CD14-positive monocyte (primary cell): ENCODE data around the gene LILRA5. TPM values are rescaled to one million over a fixed set of nuclear protein-coding genes. Genes with fewer than 3 reads are reported as not detected.
"Not testable (repeated sequence)": the region's sequence is repeated elsewhere in the genome, so short reads cannot be mapped to it uniquely, and the experiment has no call there.

ENCODE experiments used
- DNase-seq, 3 donors: peaks; one replicate each; pipeline ENCODE4 v3.0.0-alpha.2; 2011 to 2022
- H2AFZ ChIP-seq: 2 replicates; pipeline ENCODE4 v1.6.0; 2012; ENCODE audit warnings: mild to moderate bottlenecking, low read depth, low read length, inconsistent platforms; ENCODE audit not compliant: insufficient read depth, poor library complexity, severe bottlenecking
- H3K27ac ChIP-seq, 2 donors: 1 replicate in 1 of 2; 2 replicates in 1 of 2; pipeline ENCODE4 v1.5.1; 2012 to 2013; ENCODE audit warnings: low read length in 2 of 2, control low read depth in 1 of 2, inconsistent platforms in 1 of 2, low read depth in 1 of 2, mild to moderate bottlenecking in 1 of 2
- H3K27me3 ChIP-seq, 2 donors: one replicate each; pipeline versions ENCODE4 v1.6.0 to v1.6.1; 2011 to 2013; ENCODE audit warnings: low read length in 2 of 2; ENCODE audit not compliant: control insufficient read depth in 2 of 2, insufficient read depth in 2 of 2
- H3K36me3 ChIP-seq, 2 donors: replicated peaks in 1 of 2; 1 replicate in 1 of 2; 2 replicates in 1 of 2; pipeline versions ENCODE4 v1.5.1 to v1.6.1; 2012 to 2013; ENCODE audit warnings: low read length in 2 of 2, control low read depth in 1 of 2, inconsistent platforms in 1 of 2, mild to moderate bottlenecking in 1 of 2; ENCODE audit not compliant: insufficient read depth in 2 of 2, control insufficient read depth in 1 of 2
- H3K4me1 ChIP-seq, 2 donors: 1 replicate in 1 of 2; 2 replicates in 1 of 2; pipeline versions ENCODE4 v1.5.1 to v1.6.1; 2012 to 2013; ENCODE audit warnings: low read length in 2 of 2, control low read depth in 1 of 2, inconsistent platforms in 1 of 2, mild to moderate bottlenecking in 1 of 2, moderate library complexity in 1 of 2; ENCODE audit not compliant: insufficient read depth in 2 of 2, control insufficient read depth in 1 of 2
- H3K4me2 ChIP-seq: replicated peaks from 2 replicates; pipeline ENCODE3; 2012; ENCODE audit warnings: low read length, moderate library complexity, mild to moderate bottlenecking; ENCODE audit not compliant: poor library complexity, severe bottlenecking; ENCODE audit errors: extremely low read depth
- H3K4me3 ChIP-seq, 3 experiments: fragments of 200-600 bp in 1 of 3; sonication (generic) in 1 of 3; replicated peaks in 1 of 3; 1 replicate in 2 of 3; 2 replicates in 1 of 3; pipeline ENCODE4 v1.5.1; 2011 to 2013; ENCODE audit warnings: low read length in 3 of 3, mild to moderate bottlenecking in 3 of 3, control low read depth in 2 of 3, low read depth in 2 of 3, inconsistent platforms in 1 of 3, moderate library complexity in 1 of 3
- H3K79me2 ChIP-seq: 2 replicates; pipeline ENCODE4 v1.6.0; 2012; ENCODE audit warnings: mild to moderate bottlenecking, control low read depth, inconsistent platforms, low read length, moderate library complexity; ENCODE audit not compliant: insufficient read depth
- H3K9ac ChIP-seq: 2 replicates; pipeline ENCODE4 v1.6.0; 2017; ENCODE audit warnings: low read length, mild to moderate bottlenecking; ENCODE audit not compliant: insufficient read depth, poor library complexity, severe bottlenecking
- H3K9me3 ChIP-seq, 2 donors: replicated peaks in 1 of 2; 1 replicate in 1 of 2; 2 replicates in 1 of 2; pipeline versions ENCODE4 v1.5.1 to v1.6.1; 2012 to 2013; ENCODE audit warnings: low read length in 2 of 2, control low read depth in 1 of 2; ENCODE audit not compliant: control insufficient read depth in 1 of 2, insufficient read depth in 1 of 2
- H4K20me1 ChIP-seq: 2 replicates; pipeline ENCODE4 v1.6.0; 2012; ENCODE audit warnings: mild to moderate bottlenecking, low read length, control low read depth, moderate library complexity; ENCODE audit not compliant: insufficient read depth
- H3K27ac Mint-ChIP-seq, 7 donors: one replicate each; pipeline ENCODE4 v1.8.0; 2020; ENCODE audit warnings: mild to moderate bottlenecking in 7 of 7, mixed read lengths in 7 of 7, moderate library complexity in 6 of 7, inconsistent platforms in 2 of 7
- H3K27me3 Mint-ChIP-seq, 3 donors: one replicate each; pipeline ENCODE4 v1.8.0; 2021 to 2022; ENCODE audit warnings: low read depth in 3 of 3, mild to moderate bottlenecking in 3 of 3, mixed read lengths in 3 of 3, moderate library complexity in 3 of 3, inconsistent platforms in 1 of 3
- H3K36me3 Mint-ChIP-seq, 2 donors: one replicate each; pipeline ENCODE4 v1.8.0; 2020; ENCODE audit warnings: mixed read lengths in 2 of 2, inconsistent platforms in 1 of 2, mild to moderate bottlenecking in 1 of 2
- H3K4me1 Mint-ChIP-seq: one replicate; pipeline ENCODE4 v1.8.0; 2020; ENCODE audit warnings: mild to moderate bottlenecking, mixed read lengths
- H3K4me3 Mint-ChIP-seq, 2 donors: one replicate each; pipeline ENCODE4 v1.8.0; 2020; ENCODE audit warnings: mild to moderate bottlenecking in 2 of 2, mixed read lengths in 2 of 2, moderate library complexity in 1 of 2
- H3K9me3 Mint-ChIP-seq, 7 donors: one replicate each; pipeline ENCODE4 v1.8.0; 2020 to 2022; ENCODE audit warnings: mixed read lengths in 7 of 7, mild to moderate bottlenecking in 6 of 7, moderate library complexity in 6 of 7, inconsistent platforms in 2 of 7
- WGBS: methylation state at CpG from one replicate; pipeline ENCODE4 v1.1.5; 2013; ENCODE audit warnings: missing lambda C conversion rate; ENCODE audit not compliant: insufficient coverage; 5-methylcytosine and 5-hydroxymethylcytosine counted together
- intact Hi-C, 2 donors: fragments of 100-400 bp; cut with micrococcal nuclease; formaldehyde crosslinking; loops; one replicate each; pipeline versions ENCODE4 v1.15.0 to v1.15.1; 2023
- polyA plus RNA-seq, 3 donors: library from polyadenylated mRNA; depleted of rRNA in 1 of 3; unstranded in 2 of 3; stranded (reverse) in 1 of 3; fragments of 300-500 nt in 2 of 3; fragments of >200 nt in 1 of 3; fragmentation: Illumina TruSeq in 2 of 3; gene quantifications; 1 replicate in 2 of 3; 2 replicates in 1 of 3; pipeline ENCODE4 v1.2.3, GENCODE V29; 2012 to 2021
- TF ChIP-seq, protein P1 (sequence below): fragments of 200-600 bp; IDR thresholded peaks from one replicate; pipeline ENCODE4 v1.8.0; 2022; ENCODE audit warnings: antibody characterized with exemption, mild to moderate bottlenecking

LILRA5 gene
- polyA plus RNA-seq, 3 donors, result 348 to 580 (median 516) TPM

DNA sequence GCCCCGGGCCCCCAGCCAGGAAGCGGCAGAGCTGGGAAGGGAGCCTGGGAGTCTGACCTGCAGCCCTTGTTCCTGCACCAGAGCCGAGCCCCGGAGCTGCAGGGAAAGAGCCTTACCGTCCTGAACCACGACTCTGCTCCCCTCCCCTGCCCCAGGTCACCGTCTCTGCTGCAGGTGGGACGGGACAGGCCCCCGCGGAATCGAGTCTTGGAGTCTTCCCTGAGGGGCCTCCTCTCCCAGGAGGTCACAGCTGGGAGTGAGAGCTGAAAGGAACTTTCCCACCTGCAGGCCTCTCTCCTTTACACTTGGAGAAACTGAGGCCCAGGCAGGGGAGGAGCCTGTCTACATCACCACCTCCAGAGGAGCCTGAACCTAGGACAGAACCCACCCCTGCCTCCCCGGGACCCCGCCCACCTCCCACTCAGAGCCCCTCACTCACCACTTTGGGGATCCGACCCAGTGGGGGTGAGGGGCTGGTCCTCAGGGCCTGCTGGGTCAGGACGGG is 35.8 kb downstream of the LILRA5 start:
- H3K9me3 Mint-ChIP-seq, H3K4me3 Mint-ChIP-seq, H3K27me3 Mint-ChIP-seq, H2AFZ ChIP-seq, H3K9me3 ChIP-seq, DNase-seq, H3K27me3 ChIP-seq: not testable (repeated sequence)
- Mint-ChIP-seq H3K36me3 (peaks cover 60 to 72% of the 10 kb centered on the region in 2 donors), H3K4me1 (peaks cover 92% of the 10 kb centered on the region), H3K27ac (peak overlapping the region in 2 of 7 donors; percentile 50 to 58)
- Histone ChIP-seq H3K27ac (peak overlapping the region; percentile 41 to 94), H3K9ac (peak overlapping the region; percentile 40), H4K20me1 (peaks cover 55% of the 10 kb centered on the region), H3K79me2 (peaks cover 46% of the 10 kb centered on the region), H3K4me1 (peaks cover 77 to 91% of the 10 kb centered on the region in 2 donors), H3K4me3 (peak overlapping the region in 1 of 3 experiments; percentile 90), H3K4me2 (peak overlapping the region; percentile 86), H3K36me3 (peaks cover 60 to 66% of the 10 kb centered on the region in 2 donors)
- WGBS, result 98% methylated on average over 7 of the region's 15 CpGs
- intact Hi-C loops, result loop anchor here in 1 of 2 donors (5.0 kb wide), 1 partner anchor 35 kb away; the partner anchor contains the start of gene LILRA5

DNA sequence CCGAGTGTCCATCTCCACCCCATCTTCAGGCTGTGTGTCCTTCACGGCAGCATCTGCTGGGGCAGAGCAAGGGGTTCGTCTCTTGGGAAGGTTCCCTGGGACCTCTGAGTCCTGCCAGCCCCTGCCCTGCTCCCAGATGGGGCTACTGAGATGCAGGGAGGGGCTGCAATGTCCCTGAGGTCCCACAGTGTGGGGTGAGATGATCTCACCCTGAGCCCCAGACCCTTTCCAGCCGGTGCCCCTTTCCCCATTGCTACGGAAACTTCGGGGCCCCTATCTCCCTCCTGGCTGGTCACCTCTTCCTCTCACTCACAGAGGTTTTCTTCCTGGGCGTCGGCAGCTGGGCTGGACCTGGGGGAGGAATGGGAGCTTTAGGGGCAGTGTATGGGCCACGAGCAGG is 37.0 kb downstream of the LILRA5 start:
- Mint-ChIP-seq H3K36me3 (peaks cover 60 to 72% of the 10 kb centered on the region in 2 donors), H3K9me3 (peaks cover 0 to 3% (median 0%) of the 10 kb centered on the region in 7 donors), H3K4me1 (peaks cover 92% of the 10 kb centered on the region), H3K27me3 (no peaks in the 10 kb centered on the region), H3K27ac (peak overlapping the region in 6 of 7 donors; percentile 54 to 99 (median 71)), H3K4me3 (no peak overlapping the region)
- Histone ChIP-seq H3K9me3 (no peaks in the 10 kb centered on the region), H3K27me3 (no peaks in the 10 kb centered on the region), H3K4me1 (peaks cover 77 to 91% of the 10 kb centered on the region in 2 donors), H3K27ac (peak overlapping the region; percentile 17 to 51), H3K36me3 (peaks cover 60 to 66% of the 10 kb centered on the region in 2 donors), H4K20me1 (peaks cover 55% of the 10 kb centered on the region), H2AFZ (no peak overlapping the region), H3K4me2 (no peak overlapping the region), H3K79me2 (peaks cover 41% of the 10 kb centered on the region), H3K4me3 (peak overlapping the region in 1 of 3 experiments; percentile 14), H3K9ac (no peak overlapping the region)
- TF ChIP-seq, protein P1, sequence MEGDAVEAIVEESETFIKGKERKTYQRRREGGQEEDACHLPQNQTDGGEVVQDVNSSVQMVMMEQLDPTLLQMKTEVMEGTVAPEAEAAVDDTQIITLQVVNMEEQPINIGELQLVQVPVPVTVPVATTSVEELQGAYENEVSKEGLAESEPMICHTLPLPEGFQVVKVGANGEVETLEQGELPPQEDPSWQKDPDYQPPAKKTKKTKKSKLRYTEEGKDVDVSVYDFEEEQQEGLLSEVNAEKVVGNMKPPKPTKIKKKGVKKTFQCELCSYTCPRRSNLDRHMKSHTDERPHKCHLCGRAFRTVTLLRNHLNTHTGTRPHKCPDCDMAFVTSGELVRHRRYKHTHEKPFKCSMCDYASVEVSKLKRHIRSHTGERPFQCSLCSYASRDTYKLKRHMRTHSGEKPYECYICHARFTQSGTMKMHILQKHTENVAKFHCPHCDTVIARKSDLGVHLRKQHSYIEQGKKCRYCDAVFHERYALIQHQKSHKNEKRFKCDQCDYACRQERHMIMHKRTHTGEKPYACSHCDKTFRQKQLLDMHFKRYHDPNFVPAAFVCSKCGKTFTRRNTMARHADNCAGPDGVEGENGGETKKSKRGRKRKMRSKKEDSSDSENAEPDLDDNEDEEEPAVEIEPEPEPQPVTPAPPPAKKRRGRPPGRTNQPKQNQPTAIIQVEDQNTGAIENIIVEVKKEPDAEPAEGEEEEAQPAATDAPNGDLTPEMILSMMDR, result no peak
- intact Hi-C loops, result loop anchor here in 1 of 2 donors (5.0 kb wide), 1 partner anchor 36 kb away; the partner anchor contains the start of gene LILRA5
- no peak for DNase-seq
- 100% methylated on average over 3 of the region's 9 CpGs for WGBS

DNA sequence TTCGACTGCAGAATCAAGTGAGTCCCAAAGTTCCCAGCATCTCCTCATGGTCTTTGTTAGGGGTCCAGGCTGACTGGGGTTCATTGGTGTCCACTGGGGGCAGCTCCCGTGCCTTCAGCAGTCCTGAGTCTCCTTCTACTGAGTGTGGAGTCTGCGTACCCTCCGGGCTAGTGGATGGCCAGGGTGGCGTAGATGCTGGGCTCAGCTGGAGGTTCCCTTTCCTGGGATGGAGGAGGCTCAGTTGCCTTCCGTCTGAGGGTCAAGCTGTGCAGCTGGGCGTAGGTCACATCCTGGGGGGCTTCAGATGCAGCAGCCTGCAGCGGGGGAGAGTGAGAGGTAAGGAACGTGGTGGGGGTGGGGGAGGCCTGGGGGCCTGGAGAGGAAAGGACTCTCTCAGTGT is 38.5 kb downstream of the LILRA5 start:
- H3K4me3 Mint-ChIP-seq, result not testable (repeated sequence)

More for the DNA sequence above, 38.5 kb downstream of the LILRA5 start:
- H3K27me3 ChIP-seq, H3K9ac ChIP-seq, intact Hi-C loops, H3K4me3 ChIP-seq, H3K27me3 Mint-ChIP-seq, DNase-seq, H3K9me3 ChIP-seq, H2AFZ ChIP-seq, H3K9me3 Mint-ChIP-seq, H3K4me2 ChIP-seq: not testable (repeated sequence)
- 94% methylated on average over 3 of the region's 9 CpGs for WGBS
- peaks cover 88% of the 10 kb centered on the region for H3K4me1 Mint-ChIP-seq
- Histone ChIP-seq H4K20me1 (peaks cover 49% of the 10 kb centered on the region), H3K4me1 (peaks cover 85 to 98% of the 10 kb centered on the region in 2 donors), H3K36me3 (peaks cover 55 to 60% of the 10 kb centered on the region in 2 donors), H3K27ac (peak overlapping the region; percentile 24 to 94), H3K79me2 (peaks cover 30% of the 10 kb centered on the region)
- H3K27ac Mint-ChIP-seq, result peak overlapping the region; percentile 36 to 100 (median 75)
- peaks cover 52 to 60% of the 10 kb centered on the region in 2 donors for H3K36me3 Mint-ChIP-seq
